Urinary bladder (tissue), 4 donors: Measurements from ENCODE around the gene TSPAN6. TPM values are rescaled to one million over a fixed set of nuclear protein-coding genes. Genes with fewer than 3 reads are reported as not detected.

Experiments used
- DNase-seq: peaks from one replicate; pipeline ENCODE4 v3.0.0-alpha.2; 2015; ENCODE audit errors: extremely low spot score
- H3K27ac ChIP-seq: one replicate; pipeline ENCODE4 v1.5.1; 2013; ENCODE audit warnings: low read depth, mild to moderate bottlenecking, moderate library complexity
- H3K36me3 ChIP-seq: one replicate; pipeline ENCODE4 v1.6.1; 2013; ENCODE audit warnings: mild to moderate bottlenecking, moderate library complexity; ENCODE audit not compliant: insufficient read depth
- H3K4me1 ChIP-seq: one replicate; pipeline ENCODE4 v1.6.1; 2013; ENCODE audit warnings: mild to moderate bottlenecking, moderate library complexity; ENCODE audit not compliant: insufficient read depth
- H3K4me3 ChIP-seq: one replicate; pipeline ENCODE4 v1.5.1; 2013; ENCODE audit warnings: low read depth, low read length
- WGBS: extraction: QIAGEN DNeasy Blood & Tissue Kit; methylation state at CpG from one replicate; pipeline ENCODE4 v1.1.7; 2013; 5-methylcytosine and 5-hydroxymethylcytosine counted together
- polyA plus RNA-seq: library from polyadenylated mRNA; stranded (reverse); fragments of 200-250 nt; gene quantifications from one replicate; pipeline ENCODE4 v1.2.3, GENCODE V29; 2013
- total RNA-seq: library from RNA; depleted of rRNA; stranded (reverse); fragments of >200 nt; gene quantifications from one replicate; pipeline ENCODE4 v1.2.3, GENCODE V29; 2014
- donor health status: healthy with polysubstance abuse.
- donor health status: healthy.

The TSPAN6 gene
- total and polyA plus RNA-seq, 2 donors, result 22.6 to 76.8 TPM

DNA sequence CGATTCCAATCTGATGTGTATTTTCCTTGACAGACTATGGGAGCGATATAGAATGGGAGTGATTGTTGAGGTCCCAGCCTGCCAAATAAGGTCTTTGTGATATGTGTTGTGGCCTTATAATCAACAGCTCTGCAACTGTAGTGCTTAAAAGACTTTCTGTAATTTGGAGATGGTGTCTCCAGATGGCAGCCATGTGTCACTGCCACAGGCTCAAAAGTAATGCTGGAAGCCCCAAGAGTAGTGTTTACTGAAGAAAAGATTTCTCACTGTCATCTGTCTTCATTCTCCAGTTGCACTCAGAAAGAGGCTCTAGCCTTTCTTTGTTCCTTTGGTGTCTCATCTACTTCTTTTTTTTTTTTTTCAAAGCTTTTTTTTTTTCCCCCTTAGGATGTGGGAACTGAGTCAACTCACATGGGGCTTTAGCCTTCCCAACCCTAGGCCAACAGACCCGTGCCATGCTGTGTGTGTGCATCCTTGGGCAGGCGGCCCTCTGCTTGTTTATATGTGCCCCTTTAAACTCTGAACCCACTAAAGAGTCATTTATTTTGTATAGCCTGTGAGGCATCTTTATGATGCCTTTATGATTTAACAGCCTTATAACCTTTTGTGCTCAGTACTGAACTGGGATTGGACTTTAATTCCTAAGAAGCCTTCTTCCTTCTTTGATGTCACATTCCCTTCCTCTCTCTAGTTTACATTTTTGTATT is 23.0 kb upstream of the TSPAN6 start:
- H3K27ac ChIP-seq, result no peak overlapping the region
- 60% methylated on average over 4 of the region's 4 CpGs for WGBS
- H3K4me1 ChIP-seq, result no peaks in the 10 kb centered on the region
- no peak for DNase-seq
- H3K36me3 ChIP-seq, result no peaks in the 10 kb centered on the region
- no peak overlapping the region for H3K4me3 ChIP-seq

DNA sequence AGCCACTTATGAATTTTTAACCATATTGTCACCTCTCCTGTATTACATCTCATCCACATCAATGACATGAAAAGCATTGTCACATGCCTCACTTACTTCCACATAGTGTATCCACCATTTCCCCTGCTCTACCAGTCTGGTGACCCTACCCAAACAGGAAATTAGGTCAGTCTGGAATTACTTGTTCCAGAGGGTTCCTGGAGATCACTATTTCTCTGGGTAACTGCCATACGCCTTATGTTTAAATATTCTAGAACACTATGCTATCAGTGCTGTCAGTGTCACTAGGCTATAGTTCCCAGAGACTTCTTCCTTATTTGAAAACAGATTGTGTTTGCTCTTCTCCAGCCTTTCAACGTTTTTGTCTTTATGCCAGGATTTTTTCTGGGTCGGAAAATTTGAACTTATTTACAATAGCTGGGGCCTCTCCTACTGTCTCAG is 22.4 kb upstream of the TSPAN6 start:
- DNase-seq, result no peak
- WGBS, result 24% methylated on average over 3 of the region's 3 CpGs
- Histone ChIP-seq H3K4me3 (no peak overlapping the region), H3K36me3 (no peaks in the 10 kb centered on the region), H3K27ac (no peak overlapping the region), H3K4me1 (no peaks in the 10 kb centered on the region)

DNA sequence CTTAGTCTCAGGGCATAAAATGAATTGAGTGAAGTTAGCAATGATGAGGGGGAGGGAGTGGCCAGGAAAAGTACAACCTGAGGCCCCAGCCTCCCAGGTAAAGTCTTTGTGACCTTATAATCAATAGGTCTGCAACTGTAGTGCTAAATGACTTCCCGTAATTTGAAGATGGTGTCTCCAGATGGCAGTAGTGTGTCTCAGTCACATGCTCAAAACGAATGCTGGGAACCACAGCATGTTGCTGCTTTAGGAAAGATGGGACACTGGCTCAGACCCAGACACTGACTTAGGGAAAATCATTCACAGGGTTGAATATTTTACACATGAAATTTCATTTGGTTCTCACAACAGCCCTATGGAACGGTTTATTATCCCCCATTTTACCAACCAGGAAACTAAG is 17.7 kb upstream of the TSPAN6 start:
- no peak overlapping the region for H3K27ac ChIP-seq

DNA sequence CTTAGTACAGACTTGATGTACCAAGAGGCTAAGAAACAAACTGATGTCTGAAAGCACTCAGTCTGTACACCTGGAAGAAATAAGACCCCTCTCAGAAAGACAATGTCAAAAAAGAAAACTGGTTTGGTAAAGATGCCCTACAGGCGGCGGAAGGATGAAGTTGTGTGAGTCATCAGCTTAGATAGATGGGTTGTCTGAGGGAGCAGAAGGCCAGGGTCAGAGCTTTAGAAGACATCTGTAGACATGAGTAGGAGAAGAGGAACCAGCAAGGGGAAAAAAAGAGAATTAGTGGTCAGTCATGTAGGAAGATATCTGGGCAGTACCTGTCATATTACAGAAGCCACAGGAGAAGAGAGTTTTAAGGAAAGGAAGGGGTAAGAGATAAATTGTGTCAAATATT is 15.7 kb upstream of the TSPAN6 start:
- 85% methylated on average over 2 of the region's 2 CpGs for WGBS
- Histone ChIP-seq H3K27ac (no peak overlapping the region), H3K4me3 (no peak overlapping the region), H3K36me3 (no peaks in the 10 kb centered on the region), H3K4me1 (no peaks in the 10 kb centered on the region)
- DNase-seq, result no peak

More for the DNA sequence above, 17.7 kb upstream of the TSPAN6 start:
- DNase-seq, result no peak
- 42% methylated on average over 3 of the region's 3 CpGs for WGBS
- Histone ChIP-seq H3K36me3 (no peaks in the 10 kb centered on the region), H3K4me3 (no peak overlapping the region), H3K4me1 (no peaks in the 10 kb centered on the region)

DNA sequence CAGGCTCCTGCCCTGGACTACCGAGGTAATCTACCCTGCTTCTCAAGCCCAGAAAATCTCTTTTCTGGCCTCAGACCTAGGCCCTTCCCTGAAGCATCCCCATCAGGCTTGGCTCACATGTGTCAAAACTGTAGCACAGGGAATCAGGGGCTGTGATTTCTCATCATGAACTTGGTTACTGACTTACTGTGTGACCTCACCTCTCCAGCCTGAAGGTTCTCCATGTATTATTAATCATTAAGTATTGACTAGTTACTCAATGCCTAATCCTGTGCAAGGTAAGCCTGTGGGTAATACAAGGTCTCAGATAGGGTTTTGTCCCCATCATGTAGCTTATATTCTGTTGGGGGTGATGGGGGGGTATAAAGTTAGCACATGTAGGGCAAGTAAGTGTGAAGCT is 14.2 kb upstream of the TSPAN6 start:
- H3K27ac ChIP-seq, result no peak overlapping the region
- WGBS, result 96% methylated on average over 1 of the region's 1 CpG
- DNase-seq, result no peak
- H3K4me1 ChIP-seq, result no peaks in the 10 kb centered on the region
- no peaks in the 10 kb centered on the region for H3K36me3 ChIP-seq
- H3K4me3 ChIP-seq, result no peak overlapping the region

DNA sequence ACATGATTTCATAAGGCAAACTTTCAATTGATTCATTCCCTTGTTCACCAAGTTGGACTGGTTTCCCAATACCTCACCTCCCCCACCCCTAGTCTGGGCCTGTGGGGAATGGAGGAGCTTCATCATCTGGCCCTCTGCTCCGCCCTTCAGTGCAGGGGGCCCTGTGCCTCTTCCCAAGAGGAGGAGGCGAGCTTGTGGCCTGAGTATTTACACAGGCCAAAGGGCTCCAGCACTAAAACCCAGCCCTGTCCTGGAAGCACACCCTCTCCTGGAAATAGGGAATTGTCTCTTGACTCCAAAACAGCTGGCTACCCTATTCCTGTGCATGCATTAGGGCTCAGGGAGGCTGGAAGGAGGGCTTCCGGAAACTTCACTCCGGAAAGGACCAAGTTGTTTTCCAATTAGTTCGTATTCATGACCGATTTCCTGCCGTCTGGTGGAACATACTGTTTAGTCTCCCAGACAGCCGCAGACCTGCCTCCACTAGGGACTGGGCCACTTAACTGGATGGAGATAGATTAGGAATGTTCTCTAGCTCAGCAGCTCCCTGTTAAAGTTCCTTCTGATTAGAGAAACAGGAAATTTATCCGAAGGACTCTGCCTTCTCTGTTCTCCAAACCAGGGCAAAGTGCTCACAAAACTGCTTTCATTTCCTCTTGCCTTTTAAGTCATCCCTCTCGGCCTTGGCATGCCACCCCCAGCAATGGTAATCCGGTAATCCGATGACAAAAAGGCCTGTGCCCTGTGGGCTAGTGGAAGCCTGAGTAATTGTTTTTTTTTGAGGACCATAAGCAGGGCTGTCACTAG is 13.1 kb upstream of the TSPAN6 start:
- no peak for DNase-seq
- WGBS, result 40% methylated on average over 12 of the region's 12 CpGs
- Histone ChIP-seq H3K27ac (peak overlapping the region; percentile 59), H3K36me3 (no peaks in the 10 kb centered on the region), H3K4me3 (no peak overlapping the region), H3K4me1 (no peaks in the 10 kb centered on the region)

DNA sequence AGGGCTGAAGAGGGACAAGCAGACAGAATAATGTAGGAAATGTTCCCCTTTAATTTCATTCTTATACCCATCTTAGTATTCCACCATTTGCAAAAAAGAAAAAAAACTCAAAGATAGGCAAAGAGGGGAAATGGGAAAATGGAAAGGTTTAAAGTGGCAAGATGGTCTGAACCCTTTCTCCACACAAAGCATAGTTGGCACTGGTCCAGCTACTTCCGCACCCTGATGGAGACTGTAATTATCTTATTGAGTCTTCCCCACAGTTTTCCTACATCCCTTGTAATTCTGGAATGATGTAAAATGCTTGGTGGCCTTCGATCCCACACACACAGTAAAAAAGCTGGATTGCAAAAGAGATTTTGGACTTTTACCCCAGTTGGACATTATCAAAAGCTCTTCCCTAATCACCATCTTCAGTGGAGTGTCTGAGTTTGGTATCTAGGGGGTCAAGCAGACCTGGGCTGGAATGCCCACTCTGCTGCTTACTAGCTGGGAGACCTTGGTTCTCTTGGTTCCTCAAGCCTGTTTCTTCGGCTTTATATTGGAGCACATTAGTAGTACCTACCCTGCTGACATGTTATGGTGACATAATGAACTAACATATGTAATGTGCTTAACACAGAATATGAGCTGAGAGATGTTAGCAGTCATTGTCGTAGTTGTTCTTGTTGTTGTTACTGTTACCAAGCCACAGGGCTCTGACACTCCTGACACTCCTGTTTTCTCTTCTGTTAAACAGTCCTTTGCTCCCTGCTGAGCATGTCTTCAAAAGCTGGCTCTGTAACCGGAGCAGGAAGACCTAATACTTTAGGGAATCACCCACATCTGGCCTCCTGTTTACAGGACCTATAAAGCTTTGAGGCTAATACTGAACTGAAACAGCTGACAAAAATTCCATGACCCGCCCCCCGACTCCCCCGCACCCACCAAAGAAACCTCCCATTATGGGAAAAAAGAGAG is 12.1 kb upstream of the TSPAN6 start:
- DNase-seq, result no peak
- Histone ChIP-seq H3K4me1 (no peaks in the 10 kb centered on the region), H3K4me3 (no peak overlapping the region), H3K27ac (peak overlapping the region; percentile 92), H3K36me3 (no peaks in the 10 kb centered on the region)
- WGBS, result 43% methylated on average over 8 of the region's 8 CpGs

DNA sequence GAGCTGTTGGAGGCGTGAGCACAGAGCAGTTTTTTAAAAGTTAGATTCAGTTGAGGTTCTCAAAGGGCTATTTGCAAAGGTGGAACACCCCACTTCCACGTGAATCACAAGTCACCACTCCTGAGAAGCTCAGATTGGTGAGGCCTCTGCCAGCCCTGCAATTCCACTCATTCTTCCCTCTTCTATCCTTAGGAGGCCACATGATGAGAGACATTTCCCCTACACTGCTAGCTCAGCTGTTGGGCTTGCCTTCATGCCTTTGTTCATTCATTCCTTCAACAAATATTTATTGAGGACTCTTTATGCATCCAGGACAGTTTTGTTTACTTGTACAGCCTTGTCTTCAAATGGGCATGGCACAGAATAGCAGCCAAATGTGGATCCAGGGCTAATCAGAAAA is 11.1 kb upstream of the TSPAN6 start:
- Histone ChIP-seq H3K36me3 (no peaks in the 10 kb centered on the region), H3K4me3 (no peak overlapping the region)

DNA sequence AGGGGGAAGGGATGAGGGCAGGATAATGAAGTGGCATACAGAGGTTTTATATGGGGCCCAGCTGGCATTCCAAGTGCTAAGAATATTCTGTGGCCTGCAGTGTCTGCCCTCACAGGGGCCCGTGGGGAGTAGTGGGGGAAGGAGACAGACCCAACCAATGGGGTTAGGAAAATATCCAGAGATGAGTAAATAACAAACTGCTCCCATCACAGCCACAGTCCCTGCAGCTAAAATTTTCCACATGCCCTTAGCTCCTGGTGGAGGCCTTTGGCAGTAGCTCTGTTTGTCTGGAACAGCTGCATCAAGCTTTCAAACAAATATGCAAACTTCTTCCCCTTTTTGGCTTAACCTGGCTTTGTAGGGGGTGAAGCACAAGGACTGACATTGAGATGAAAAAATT is 10.5 kb upstream of the TSPAN6 start:
- Histone ChIP-seq H3K36me3 (no peaks in the 10 kb centered on the region), H3K27ac (peak overlapping the region; percentile 23), H3K4me1 (no peaks in the 10 kb centered on the region), H3K4me3 (no peak overlapping the region)
- DNase-seq, result no peak
- 25% methylated on average over 1 of the region's 1 CpG for WGBS

More for the DNA sequence above, 11.1 kb upstream of the TSPAN6 start:
- no peaks in the 10 kb centered on the region for H3K4me1 ChIP-seq
- 71% methylated on average over 2 of the region's 2 CpGs for WGBS
- H3K27ac ChIP-seq, result no peak overlapping the region
- DNase-seq, result no peak

DNA sequence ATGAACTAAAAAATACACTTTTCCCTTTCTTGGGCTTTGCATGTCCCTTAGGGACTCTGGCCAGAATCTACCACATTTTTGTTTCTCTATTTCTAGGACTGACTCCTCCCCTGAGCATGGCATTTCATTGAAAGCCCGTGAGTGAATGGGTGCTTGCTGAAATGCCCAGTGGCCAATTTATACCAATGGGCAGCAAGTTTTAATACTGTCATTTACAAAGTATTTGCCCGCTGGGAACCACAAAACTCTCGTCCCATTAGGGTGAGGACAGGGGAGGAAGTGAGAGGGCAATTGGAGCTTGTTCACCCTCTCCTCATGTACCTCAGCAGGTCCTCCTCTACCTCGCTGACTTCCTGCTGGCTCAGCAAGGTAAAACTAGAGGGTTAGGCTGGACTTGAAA is 8.5 kb upstream of the TSPAN6 start:
- Histone ChIP-seq H3K36me3 (no peaks in the 10 kb centered on the region), H3K27ac (peak overlapping the region; percentile 23), H3K4me1 (no peaks in the 10 kb centered on the region), H3K4me3 (no peak overlapping the region)
- DNase-seq, result no peak
- WGBS, result 72% methylated on average over 4 of the region's 4 CpGs

DNA sequence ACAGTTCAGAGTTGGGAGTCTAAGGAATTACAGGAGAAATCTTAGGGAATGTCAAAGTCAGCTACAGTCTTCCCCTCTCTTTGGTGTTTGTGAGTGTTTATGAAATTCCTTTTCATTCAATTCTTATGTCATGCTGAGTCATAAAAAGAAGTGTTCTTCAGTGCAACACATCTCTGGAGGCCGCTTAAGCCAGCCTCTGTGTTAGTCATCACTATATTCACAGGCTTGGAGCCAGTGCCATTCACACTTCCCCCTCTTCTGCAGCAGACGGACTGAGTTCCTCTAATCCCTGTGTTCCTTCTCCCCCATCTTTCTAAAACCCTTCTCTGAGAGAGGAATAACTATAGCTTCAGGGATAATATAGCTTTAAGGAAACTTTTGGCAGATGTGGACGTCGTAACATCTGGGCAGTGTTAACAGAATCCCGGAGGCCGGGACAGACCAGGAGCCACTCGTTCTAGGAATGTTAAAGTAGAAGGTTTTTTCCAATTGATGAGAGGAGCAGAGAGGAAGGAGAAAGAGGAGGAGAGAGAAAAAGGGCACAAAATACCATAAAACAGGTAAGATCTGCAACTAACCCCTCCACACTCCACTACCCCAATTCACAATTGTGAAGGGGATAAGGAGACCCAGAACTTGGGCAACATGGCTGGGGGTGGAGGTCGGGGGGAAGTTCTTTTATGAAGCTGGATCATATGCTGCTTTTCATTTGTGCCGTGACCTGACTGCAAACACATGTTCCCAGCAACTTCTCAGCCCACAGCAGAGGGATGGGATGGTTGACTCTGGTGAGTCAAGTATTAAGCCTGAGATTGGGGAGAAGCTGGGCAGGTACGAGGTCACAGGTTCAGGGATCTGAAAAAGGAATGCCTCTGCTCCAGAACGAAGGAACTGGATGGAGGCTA is 7.6 kb upstream of the TSPAN6 start, which contains the start of gene SRPX2:
Gene SRPX2 (plus strand): TSS at position 244 of the 905 bp plus-strand sequence. CDS start 2,124 bp downstream, outside the sequence.
- H3K4me3 ChIP-seq, result no peak within 1 kb of the TSS
- DNase-seq, result no peak
- no peaks in the 10 kb centered on the region for H3K36me3 ChIP-seq
- no peaks in the 10 kb centered on the region for H3K4me1 ChIP-seq
- peak within 1 kb of the TSS; percentile 80 for H3K27ac ChIP-seq
- WGBS, result 21% methylated on average over 11 of the region's 11 CpGs

DNA sequence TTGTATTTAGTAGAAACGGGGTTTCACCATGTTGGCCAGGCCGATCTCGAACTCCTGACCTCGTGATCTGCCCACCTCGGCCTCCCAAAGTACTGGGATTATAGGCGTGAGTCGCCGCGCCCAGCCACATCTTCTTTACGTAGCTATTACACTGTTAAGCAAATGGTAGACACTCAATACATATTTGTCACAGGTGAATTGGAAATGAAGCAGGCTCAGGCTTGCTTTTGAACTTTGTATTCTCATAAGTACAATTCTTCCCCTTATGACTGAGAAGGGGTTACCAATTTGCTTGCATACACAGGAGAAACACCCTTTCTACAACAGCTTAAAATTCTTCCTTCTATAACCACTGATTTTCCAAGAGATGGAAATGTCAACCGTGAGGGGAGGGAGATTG is 6.6 kb upstream of the TSPAN6 start:
- Histone ChIP-seq H3K27ac (peak overlapping the region; percentile 80), H3K36me3 (no peaks in the 10 kb centered on the region), H3K4me1 (no peaks in the 10 kb centered on the region), H3K4me3 (no peak overlapping the region)
- DNase-seq, result no peak
- 88% methylated on average over 11 of the region's 11 CpGs for WGBS
